ENCODE results near the gene BANK1. TPM values are rescaled to one million over a fixed set of nuclear protein-coding genes. Genes with fewer than 3 reads are reported as not detected.

BANK1 gene
- total RNA-seq = 10 to 100 TPM in 3 of 6 donors, 1 to 10 TPM in 3; 7.6 to 29.3 (median 11.4) TPM

GRCh38 chr4:101790521-101791181, at the start of gene BANK1:
Gene BANK1, plus strand, starts transcription at chr4:101790730. Its CDS starts 151 bp downstream, at chr4:101790881.
- Histone ChIP-seq H3K27ac (peak within 1 kb of the TSS; percentile 74 to 93 (median 87)), H3K27me3 (no peaks in the 10 kb centered on the region), H3K4me3 (peak within 1 kb of the TSS; percentile 47 to 64 (median 58)), H3K9me3 (no peaks in the 10 kb centered on the region), H3K36me3 (no peaks in the 10 kb centered on the region), H3K4me1 (peaks cover 0 to 14% (median 5%) of the 10 kb centered on the region in 4 donors)
- peak; percentile 89 to 93 for ATAC-seq (ENCODE audit: low FRiP score in 2 of 2)
- TF ChIP-seq POLR2AphosphoS5 (IDR thresholded peaks at IDR 0.05) (no peak), POLR2A (IDR thresholded peaks at IDR 0.05) (peak in 1 of 4 donors; percentile 61), CTCF (IDR thresholded peaks at IDR 0.05) (peak in 3 of 6 experiments; percentile 19 to 23 (median 21)), EP300 (IDR thresholded peaks at IDR 0.05) (no peak)
- peak; percentile 72 to 91 for DNase-seq
- WGBS, 2 donors = 3% methylated on average over 15 to 38 of the region's 44 CpGs

- no peaks in the 10 kb centered on the region for H3K9me3 ChIP-seq
- no peaks in the 10 kb centered on the region for H3K27me3 ChIP-seq
- ATAC-seq (ENCODE audit: low FRiP score in 2 of 2) (no peak), DNase-seq (no peak)
- WGBS, 2 donors = 47 to 50% methylated on average over 2 of the region's 2 CpGs
- no peak for TF ChIP-seq POLR2AphosphoS5 (IDR thresholded peaks at IDR 0.05)
- no peak for TF ChIP-seq POLR2A (IDR thresholded peaks at IDR 0.05)
- TF ChIP-seq CTCF (IDR thresholded peaks at IDR 0.05) = no peak
- no peak for TF ChIP-seq EP300 (IDR thresholded peaks at IDR 0.05)
- H3K4me1 ChIP-seq = no peaks in the 10 kb centered on the region
- no peak overlapping the region for H3K27ac ChIP-seq
- no peaks in the 10 kb centered on the region for H3K36me3 ChIP-seq
- H3K4me3 ChIP-seq = no peak overlapping the region
Measured at GRCh38 chr4:101753721-101754120, 36.8 kb upstream of the BANK1 start.

GRCh38 chr4:101756181-101756580, 34.3 kb upstream of the BANK1 start:
- Histone ChIP-seq H3K4me1 (no peaks in the 10 kb centered on the region), H3K9me3 (no peaks in the 10 kb centered on the region), H3K36me3 (no peaks in the 10 kb centered on the region), H3K4me3 (no peak overlapping the region), H3K27me3 (no peaks in the 10 kb centered on the region), H3K27ac (no peak overlapping the region)
- ATAC-seq (ENCODE audit: low FRiP score in 2 of 2) (no peak), DNase-seq (no peak)
- no peak for TF ChIP-seq POLR2A (IDR thresholded peaks at IDR 0.05)
- TF ChIP-seq CTCF (IDR thresholded peaks at IDR 0.05) = no peak
- TF ChIP-seq EP300 (IDR thresholded peaks at IDR 0.05) = no peak
- TF ChIP-seq POLR2AphosphoS5 (IDR thresholded peaks at IDR 0.05) = no peak
- WGBS, 2 donors = 15 to 41% methylated on average over 2 of the region's 2 CpGs

- Histone ChIP-seq H3K9me3 (no peaks in the 10 kb centered on the region), H3K4me3 (no peak overlapping the region), H3K27me3 (no peaks in the 10 kb centered on the region), H3K4me1 (no peaks in the 10 kb centered on the region), H3K27ac (no peak overlapping the region), H3K36me3 (no peaks in the 10 kb centered on the region)
- TF ChIP-seq CTCF (IDR thresholded peaks at IDR 0.05) = no peak
- TF ChIP-seq POLR2A (IDR thresholded peaks at IDR 0.05) = no peak
- no peak for TF ChIP-seq POLR2AphosphoS5 (IDR thresholded peaks at IDR 0.05)
- TF ChIP-seq EP300 (IDR thresholded peaks at IDR 0.05) = no peak
- WGBS, 2 donors = 44 to 62% methylated on average over 1 of the region's 1 CpG
- ATAC-seq (ENCODE audit: low FRiP score in 2 of 2) (peak in 1 of 2 donors; percentile 24), DNase-seq (no peak)
Measured at GRCh38 chr4:101761405-101761804, 29.1 kb upstream of the BANK1 start.

- DNase-seq = no peak
- Histone ChIP-seq H3K36me3 (no peaks in the 10 kb centered on the region), H3K4me1 (no peaks in the 10 kb centered on the region), H3K9me3 (peaks cover 0 to 3% (median 0%) of the 10 kb centered on the region in 4 donors), H3K27ac (no peak overlapping the region), H3K27me3 (no peaks in the 10 kb centered on the region), H3K4me3 (no peak overlapping the region)
- TF ChIP-seq CTCF (IDR thresholded peaks at IDR 0.05) (no peak), POLR2A (IDR thresholded peaks at IDR 0.05) (no peak), POLR2AphosphoS5 (IDR thresholded peaks at IDR 0.05) (no peak), EP300 (IDR thresholded peaks at IDR 0.05) (no peak)
- no peak for ATAC-seq (ENCODE audit: low FRiP score in 2 of 2)
- 60 to 78% methylated on average over 2 of the region's 2 CpGs for WGBS, 2 donors
Measured at GRCh38 chr4:101762025-101762424, 28.5 kb upstream of the BANK1 start.

All from upper lobe of left lung (tissue), 6 donors.